Spinal cord (tissue), 10 donors: Measurements from ENCODE around the gene SPRED3. TPM values are rescaled to one million over a fixed set of nuclear protein-coding genes. Genes with fewer than 3 reads are reported as not detected.

Experiments
- DNase-seq, 6 donors: peaks; one replicate each; pipeline versions ENCODE4 v3.0.0 to v3.0.0-alpha.2; 2013 to 2015; ENCODE audit warnings: low spot score in 6 of 6, low read depth in 4 of 6
- H3K27ac ChIP-seq: one replicate; pipeline ENCODE4 v1.5.1; 2013; ENCODE audit warnings: low read depth, low read length, control low read depth
- H3K27me3 ChIP-seq: one replicate; pipeline ENCODE4 v1.6.1; 2013; ENCODE audit warnings: low read length; ENCODE audit not compliant: control insufficient read depth, insufficient read depth
- H3K36me3 ChIP-seq: one replicate; pipeline ENCODE4 v1.6.1; 2013; ENCODE audit warnings: low read length; ENCODE audit not compliant: control insufficient read depth, insufficient read depth
- H3K4me1 ChIP-seq: one replicate; pipeline ENCODE4 v1.6.1; 2013; ENCODE audit warnings: low read length; ENCODE audit not compliant: control insufficient read depth, insufficient read depth
- H3K4me3 ChIP-seq: one replicate; pipeline ENCODE4 v1.5.1; 2013; ENCODE audit warnings: low read depth, low read length, control low read depth
- H3K9me3 ChIP-seq: one replicate; pipeline ENCODE4 v1.6.1; 2013; ENCODE audit warnings: low read length; ENCODE audit not compliant: control insufficient read depth, insufficient read depth
- WGBS: methylation state at CpG from one replicate; pipeline ENCODE4 v1.1.5; 2013; ENCODE audit warnings: missing lambda C conversion rate; ENCODE audit not compliant: insufficient coverage; 5-methylcytosine and 5-hydroxymethylcytosine counted together
- polyA plus RNA-seq, 2 donors: library from polyadenylated mRNA; unstranded; fragments of 120-200 nt; gene quantifications; one replicate each; pipeline ENCODE4 v1.2.1, GENCODE V29; 2013; ENCODE audit not compliant: insufficient read length in 2 of 2
- total RNA-seq, 2 donors: library from RNA; depleted of rRNA in 1 of 2; stranded (reverse); fragments of 120-200 nt in 1 of 2; fragments of >200 nt in 1 of 2; gene quantifications; one replicate each; pipeline versions ENCODE4 v1.2.3 to v1.2.4, GENCODE V29; 2013 to 2014
- donor health status: healthy.

Gene SPRED3
- total and polyA plus RNA-seq, 4 donors = 1.3 to 9.3 (median 5.1) TPM

- Histone ChIP-seq H3K27ac (no peak overlapping the region), H3K4me1 (peaks cover 26% of the 10 kb centered on the region), H3K36me3 (peaks cover 78% of the 10 kb centered on the region), H3K4me3 (no peak overlapping the region), H3K9me3 (no peaks in the 10 kb centered on the region), H3K27me3 (peaks cover 20% of the 10 kb centered on the region)
- WGBS = 100% methylated on average over 1 of the region's 2 CpGs
- no peak for DNase-seq
These were observed 4.8 kb upstream of the SPRED3 start for GRCh38 chr19:38383743-38384142.

GRCh38 chr19:38384209-38385027 is 4.1 kb upstream of the SPRED3 start:
- DNase-seq = peak in 1 of 6 donors; percentile 21
- Histone ChIP-seq H3K4me3 (no peak overlapping the region), H3K4me1 (peaks cover 32% of the 10 kb centered on the region), H3K27ac (no peak overlapping the region), H3K27me3 (peaks cover 25% of the 10 kb centered on the region), H3K9me3 (no peaks in the 10 kb centered on the region), H3K36me3 (peaks cover 72% of the 10 kb centered on the region)
- 82% methylated on average over 9 of the region's 10 CpGs for WGBS

GRCh38 chr19:38385057-38385803 is 3.3 kb upstream of the SPRED3 start:
- no peak overlapping the region for H3K27ac ChIP-seq
- WGBS = 66% methylated on average over 38 of the region's 40 CpGs
- H3K4me1 ChIP-seq = peaks cover 39% of the 10 kb centered on the region
- no peaks in the 10 kb centered on the region for H3K9me3 ChIP-seq
- no peak for DNase-seq
- H3K4me3 ChIP-seq = no peak overlapping the region
- peaks cover 65% of the 10 kb centered on the region for H3K36me3 ChIP-seq
- peaks cover 25% of the 10 kb centered on the region for H3K27me3 ChIP-seq

GRCh38 chr19:38385804-38386257 is 2.7 kb upstream of the SPRED3 start:
- H3K27ac ChIP-seq = no peak overlapping the region
- WGBS = 49% methylated on average over 40 of the region's 40 CpGs
- peaks cover 60% of the 10 kb centered on the region for H3K36me3 ChIP-seq
- no peak for DNase-seq
- H3K4me1 ChIP-seq = peaks cover 41% of the 10 kb centered on the region
- H3K9me3 ChIP-seq = no peaks in the 10 kb centered on the region
- H3K4me3 ChIP-seq = no peak overlapping the region
- H3K27me3 ChIP-seq = peaks cover 25% of the 10 kb centered on the region

GRCh38 chr19:38386300-38386970 is 2.1 kb upstream of the SPRED3 start:
- Histone ChIP-seq H3K27ac (no peak overlapping the region), H3K4me1 (peaks cover 41% of the 10 kb centered on the region), H3K4me3 (no peak overlapping the region), H3K9me3 (no peaks in the 10 kb centered on the region), H3K27me3 (peaks cover 25% of the 10 kb centered on the region), H3K36me3 (peaks cover 54% of the 10 kb centered on the region)
- DNase-seq = no peak
- 30% methylated on average over 61 of the region's 61 CpGs for WGBS

- Histone ChIP-seq H3K9me3 (no peaks in the 10 kb centered on the region), H3K27me3 (peaks cover 25% of the 10 kb centered on the region), H3K27ac (no peak overlapping the region), H3K36me3 (peaks cover 51% of the 10 kb centered on the region), H3K4me3 (peak overlapping the region; percentile 31), H3K4me1 (peaks cover 41% of the 10 kb centered on the region)
- peak in 1 of 6 donors; percentile 24 for DNase-seq
- WGBS = 5% methylated on average over 36 of the region's 36 CpGs
These were observed 1.4 kb upstream of the SPRED3 start for GRCh38 chr19:38386971-38387549.

GRCh38 chr19:38387550-38388348 is 748 bp upstream of the SPRED3 start, which contains the start of gene GGN:
Gene GGN (minus strand): TSS chr19:38388034. CDS start chr19:38387261, 773 bp downstream.
- Histone ChIP-seq H3K36me3 (peaks cover 48% of the 10 kb centered on the region), H3K4me1 (peaks cover 41% of the 10 kb centered on the region), H3K27ac (peak within 1 kb of the TSS; percentile 57), H3K4me3 (peak within 1 kb of the TSS; percentile 50), H3K27me3 (peaks cover 25% of the 10 kb centered on the region), H3K9me3 (no peaks in the 10 kb centered on the region)
- peak; percentile 19 to 98 (median 83) for DNase-seq
- under 1% methylated on average over 46 of the region's 51 CpGs for WGBS

GRCh38 chr19:38389101-38389925 is 816 bp downstream of the SPRED3 start:
- no peak overlapping the region for H3K27ac ChIP-seq
- peaks cover 35% of the 10 kb centered on the region for H3K27me3 ChIP-seq
- DNase-seq = peak in 5 of 6 donors; percentile 17 to 92 (median 42)

More at GRCh38 chr19:38389101-38389925, 816 bp downstream of the SPRED3 start:
- Histone ChIP-seq H3K4me3 (peak overlapping the region; percentile 50), H3K36me3 (peaks cover 37% of the 10 kb centered on the region), H3K9me3 (no peaks in the 10 kb centered on the region), H3K4me1 (peaks cover 41% of the 10 kb centered on the region)
- 4% methylated on average over 11 of the region's 28 CpGs for WGBS
